ENCODE results near the gene WDPCP. TPM values are rescaled to one million over a fixed set of nuclear protein-coding genes. Genes with fewer than 3 reads are reported as not detected.
A peak's percentile ranks its signal among the peaks of the same experiment; 100 is the strongest.
"Not testable (repeated sequence)": the region's sequence is repeated elsewhere in the genome, so short reads cannot be mapped to it uniquely, and the experiment has no call there.

WDPCP gene
- total RNA-seq, 2 donors from 2014 or later: 11.8 to 25.1 TPM

DNA sequence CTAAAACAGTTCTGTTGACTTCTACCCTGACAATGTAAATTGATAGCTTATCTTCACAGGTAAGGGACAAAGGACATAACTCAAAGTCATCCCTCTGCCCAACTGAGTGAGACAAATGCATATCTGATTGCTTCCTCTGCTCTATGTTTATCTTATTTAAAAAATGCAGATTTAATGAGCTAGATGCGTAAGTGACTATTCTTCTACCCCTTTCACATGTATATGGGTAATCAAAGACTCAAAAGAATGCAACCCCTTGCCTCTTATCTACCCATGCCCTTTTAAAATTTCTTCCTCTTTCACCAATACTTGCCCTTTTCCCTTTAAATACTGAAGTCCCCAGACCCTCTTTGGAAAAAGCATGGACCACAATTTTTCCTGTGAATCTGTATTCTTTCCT lies 253.4 kb downstream of the WDPCP start:
- peaks cover 13% of the 10 kb centered on the region for H3K9me3 Mint-ChIP-seq
- DNase-seq: no peak
- H3K27me3 Mint-ChIP-seq (ENCODE audit: insufficient read depth): no peaks in the 10 kb centered on the region
- Histone ChIP-seq H3K9ac (ENCODE audit: extremely low read depth, low read length, poor library complexity, severe bottlenecking) (no peak overlapping the region), H3K27me3 (ENCODE audit: control insufficient read depth, insufficient read depth, low read length, poor library complexity, severe bottlenecking) (no peaks in the 10 kb centered on the region), H3K27ac (ENCODE audit: low read depth, low read length) (no peak overlapping the region), H3K9me3 (ENCODE audit: control insufficient read depth, low read length) (peaks cover 11% of the 10 kb centered on the region), H3K36me3 (ENCODE audit: control insufficient read depth, insufficient read depth, low read length) (no peaks in the 10 kb centered on the region), H3K4me3 (ENCODE audit: low read length) (peak overlapping the region; percentile 50), H3K4me1 (ENCODE audit: control insufficient read depth, insufficient read depth, low read length) (peaks cover 5% of the 10 kb centered on the region)
- TF ChIP-seq CTCF (conservative IDR thresholded peaks at IDR 0.05): no peak
- peak overlapping the region; percentile 0 for H3K4me3 Mint-ChIP-seq
- 33% methylated on average over 1 of the region's 1 CpG; no CpG with 5 or more reads in 1 of the 2 experiments for WGBS, 2 experiments (ENCODE audit: insufficient coverage in 1 of 2, insufficient read length in 1 of 2)
- peaks cover 33% of the 10 kb centered on the region for H3K4me1 Mint-ChIP-seq
- H3K36me3 Mint-ChIP-seq (ENCODE audit: low read depth): peaks cover 10% of the 10 kb centered on the region
- no peak overlapping the region for H3K27ac Mint-ChIP-seq

DNA sequence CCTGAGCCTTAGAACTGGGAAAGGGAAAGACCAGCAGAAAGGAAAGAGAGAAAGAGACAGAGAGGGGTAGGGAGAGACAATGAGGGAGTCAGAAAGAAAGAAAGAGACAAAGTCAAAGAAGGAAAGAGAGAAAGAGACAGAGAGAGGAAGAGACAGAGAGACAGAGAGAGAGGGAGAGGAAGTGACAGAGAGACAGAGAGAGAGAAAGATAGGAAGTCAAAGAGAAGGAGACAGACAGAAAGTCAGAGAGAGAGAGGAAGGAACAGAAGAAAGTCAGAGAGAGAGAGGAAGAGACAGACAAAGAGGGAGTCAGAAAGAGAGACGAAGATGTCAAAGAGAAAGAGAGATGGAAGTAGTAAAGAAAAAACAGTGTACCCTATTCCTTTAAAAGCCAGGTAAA lies 261.8 kb downstream of the WDPCP start:
- H3K36me3 Mint-ChIP-seq (ENCODE audit: low read depth): peaks cover 38% of the 10 kb centered on the region
- peaks cover 61% of the 10 kb centered on the region for H3K9me3 Mint-ChIP-seq
- TF ChIP-seq CTCF (conservative IDR thresholded peaks at IDR 0.05): no peak
- no peak overlapping the region for H3K4me3 Mint-ChIP-seq
- no peak overlapping the region for H3K9ac ChIP-seq (ENCODE audit: extremely low read depth, low read length, poor library complexity, severe bottlenecking)
- H3K27ac ChIP-seq (ENCODE audit: low read depth, low read length): no peak overlapping the region
- DNase-seq: no peak
- no peak overlapping the region for H3K4me3 ChIP-seq (ENCODE audit: low read length)
- H3K36me3 ChIP-seq (ENCODE audit: control insufficient read depth, insufficient read depth, low read length): no peaks in the 10 kb centered on the region
- H3K4me1 ChIP-seq (ENCODE audit: control insufficient read depth, insufficient read depth, low read length): peaks cover 3% of the 10 kb centered on the region
- H3K4me1 Mint-ChIP-seq: peaks cover 41% of the 10 kb centered on the region
- peaks cover 24% of the 10 kb centered on the region for H3K9me3 ChIP-seq (ENCODE audit: control insufficient read depth, low read length)
- H3K27me3 ChIP-seq (ENCODE audit: control insufficient read depth, insufficient read depth, low read length, poor library complexity, severe bottlenecking): no peaks in the 10 kb centered on the region
- H3K27ac Mint-ChIP-seq: peak overlapping the region; percentile 8
- WGBS, 2 experiments (ENCODE audit: insufficient coverage in 1 of 2, insufficient read length in 1 of 2): 64% methylated on average over 1 of the region's 1 CpG; no CpG with 5 or more reads in 1 of the 2 experiments
- H3K27me3 Mint-ChIP-seq (ENCODE audit: insufficient read depth): peaks cover 47% of the 10 kb centered on the region

DNA sequence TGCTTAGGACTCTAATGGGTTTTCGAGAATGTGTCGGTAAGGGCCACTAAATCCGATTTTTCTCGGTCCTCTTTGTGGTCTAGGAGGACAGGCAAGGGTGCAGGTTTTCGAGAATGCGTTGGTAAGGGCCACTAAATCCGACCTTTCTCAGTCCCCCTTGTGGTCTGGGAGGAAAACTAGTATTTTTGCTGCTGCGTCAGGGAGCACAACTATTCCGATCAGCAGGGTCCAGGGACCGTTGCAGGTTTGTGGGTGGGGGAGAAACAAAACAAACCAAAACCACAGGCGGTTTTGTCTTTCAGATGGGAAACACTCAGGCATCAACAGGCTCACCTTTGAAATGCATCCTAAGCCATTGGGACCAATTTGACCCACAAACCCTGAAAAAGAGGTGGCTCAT lies 264.6 kb downstream of the WDPCP start:
- peaks cover 47% of the 10 kb centered on the region for H3K27me3 Mint-ChIP-seq (ENCODE audit: insufficient read depth)
- H3K4me1 Mint-ChIP-seq: peaks cover 41% of the 10 kb centered on the region
- peaks cover 17% of the 10 kb centered on the region for H3K9me3 ChIP-seq (ENCODE audit: control insufficient read depth, low read length)
- H3K4me3 ChIP-seq (ENCODE audit: low read length); H3K4me3 Mint-ChIP-seq; H3K4me1 ChIP-seq (ENCODE audit: control insufficient read depth, insufficient read depth, low read length); H3K27ac Mint-ChIP-seq; H3K9ac ChIP-seq (ENCODE audit: extremely low read depth, low read length, poor library complexity, severe bottlenecking); H3K27ac ChIP-seq (ENCODE audit: low read depth, low read length); H3K27me3 ChIP-seq (ENCODE audit: control insufficient read depth, insufficient read depth, low read length, poor library complexity, severe bottlenecking); H3K36me3 ChIP-seq (ENCODE audit: control insufficient read depth, insufficient read depth, low read length): not testable (repeated sequence)
- peak; percentile 78 for DNase-seq
- H3K9me3 Mint-ChIP-seq: peaks cover 48% of the 10 kb centered on the region
- TF ChIP-seq CTCF (conservative IDR thresholded peaks at IDR 0.05): peak; percentile 45
- 58 to 83% methylated on average over 4 to 11 of the region's 11 CpGs for WGBS, 2 experiments (ENCODE audit: insufficient coverage in 1 of 2, insufficient read length in 1 of 2)
- peaks cover 28% of the 10 kb centered on the region for H3K36me3 Mint-ChIP-seq (ENCODE audit: low read depth)

GRCh38 chr2:63321973-63322372 lies 266.3 kb downstream of the WDPCP start:
- Mint-ChIP-seq H3K36me3 (ENCODE audit: low read depth) (peaks cover 14% of the 10 kb centered on the region), H3K4me1 (peaks cover 36% of the 10 kb centered on the region), H3K27me3 (ENCODE audit: insufficient read depth) (peaks cover 44% of the 10 kb centered on the region), H3K9me3 (peaks cover 43% of the 10 kb centered on the region)
- not testable (repeated sequence) for H3K4me3 Mint-ChIP-seq; DNase-seq; H3K9ac ChIP-seq (ENCODE audit: extremely low read depth, low read length, poor library complexity, severe bottlenecking); H3K27me3 ChIP-seq (ENCODE audit: control insufficient read depth, insufficient read depth, low read length, poor library complexity, severe bottlenecking); H3K36me3 ChIP-seq (ENCODE audit: control insufficient read depth, insufficient read depth, low read length); H3K4me1 ChIP-seq (ENCODE audit: control insufficient read depth, insufficient read depth, low read length); H3K27ac ChIP-seq (ENCODE audit: low read depth, low read length); H3K4me3 ChIP-seq (ENCODE audit: low read length); H3K27ac Mint-ChIP-seq
- H3K9me3 ChIP-seq (ENCODE audit: control insufficient read depth, low read length): peaks cover 14% of the 10 kb centered on the region
- WGBS, 2 experiments (ENCODE audit: insufficient coverage in 1 of 2, insufficient read length in 1 of 2): 96% methylated on average over 2 of the region's 2 CpGs; no CpG with 5 or more reads in 1 of the 2 experiments

Data from endodermal cell (in vitro differentiated cells).